ENCODE data around the gene KRTAP15-1.

DNA sequence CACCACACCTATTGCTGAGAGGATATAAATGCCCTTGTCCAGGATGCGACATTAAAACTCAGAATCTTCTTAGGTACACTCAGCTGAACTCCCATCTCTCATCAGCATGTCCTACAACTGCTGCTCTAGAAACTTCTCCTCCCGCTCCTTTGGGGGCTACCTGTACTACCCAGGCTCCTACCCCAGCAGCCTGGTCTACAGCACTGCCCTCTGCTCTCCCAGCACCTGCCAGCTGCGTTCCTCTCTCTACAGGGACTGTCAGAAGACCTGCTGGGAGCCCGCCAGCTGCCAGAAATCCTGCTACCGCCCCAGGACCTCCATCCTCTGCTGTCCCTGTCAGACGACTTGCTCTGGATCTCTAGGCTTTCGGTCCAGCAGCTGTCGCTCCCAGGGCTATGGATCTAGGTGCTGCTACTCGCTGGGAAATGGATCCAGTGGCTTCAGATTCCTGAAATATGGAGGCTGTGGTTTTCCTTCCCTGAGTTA is 9.9 kb upstream of the KRTAP15-1 start, which contains the start of gene KRTAP13-4:
- TF ChIP-seq JUN (IDR thresholded peaks at IDR 0.05) (no peak), POLR2A (IDR thresholded peaks at IDR 0.05; ENCODE audit: low read length) (no peak), POLR2AphosphoS2 (conservative IDR thresholded peaks at IDR 0.05; ENCODE audit: low read length) (no peak), MAFK (IDR thresholded peaks at IDR 0.05; ENCODE audit: partially characterized antibody) (no peak), JUNB (IDR thresholded peaks at IDR 0.05) (no peak), BHLHE40 (IDR thresholded peaks at IDR 0.05; ENCODE audit: low read depth, low read length) (no peak)
- TF ChIP-seq, protein P1, sequence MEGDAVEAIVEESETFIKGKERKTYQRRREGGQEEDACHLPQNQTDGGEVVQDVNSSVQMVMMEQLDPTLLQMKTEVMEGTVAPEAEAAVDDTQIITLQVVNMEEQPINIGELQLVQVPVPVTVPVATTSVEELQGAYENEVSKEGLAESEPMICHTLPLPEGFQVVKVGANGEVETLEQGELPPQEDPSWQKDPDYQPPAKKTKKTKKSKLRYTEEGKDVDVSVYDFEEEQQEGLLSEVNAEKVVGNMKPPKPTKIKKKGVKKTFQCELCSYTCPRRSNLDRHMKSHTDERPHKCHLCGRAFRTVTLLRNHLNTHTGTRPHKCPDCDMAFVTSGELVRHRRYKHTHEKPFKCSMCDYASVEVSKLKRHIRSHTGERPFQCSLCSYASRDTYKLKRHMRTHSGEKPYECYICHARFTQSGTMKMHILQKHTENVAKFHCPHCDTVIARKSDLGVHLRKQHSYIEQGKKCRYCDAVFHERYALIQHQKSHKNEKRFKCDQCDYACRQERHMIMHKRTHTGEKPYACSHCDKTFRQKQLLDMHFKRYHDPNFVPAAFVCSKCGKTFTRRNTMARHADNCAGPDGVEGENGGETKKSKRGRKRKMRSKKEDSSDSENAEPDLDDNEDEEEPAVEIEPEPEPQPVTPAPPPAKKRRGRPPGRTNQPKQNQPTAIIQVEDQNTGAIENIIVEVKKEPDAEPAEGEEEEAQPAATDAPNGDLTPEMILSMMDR (IDR thresholded peaks at IDR 0.05): no peak
- TF ChIP-seq, protein P2, sequence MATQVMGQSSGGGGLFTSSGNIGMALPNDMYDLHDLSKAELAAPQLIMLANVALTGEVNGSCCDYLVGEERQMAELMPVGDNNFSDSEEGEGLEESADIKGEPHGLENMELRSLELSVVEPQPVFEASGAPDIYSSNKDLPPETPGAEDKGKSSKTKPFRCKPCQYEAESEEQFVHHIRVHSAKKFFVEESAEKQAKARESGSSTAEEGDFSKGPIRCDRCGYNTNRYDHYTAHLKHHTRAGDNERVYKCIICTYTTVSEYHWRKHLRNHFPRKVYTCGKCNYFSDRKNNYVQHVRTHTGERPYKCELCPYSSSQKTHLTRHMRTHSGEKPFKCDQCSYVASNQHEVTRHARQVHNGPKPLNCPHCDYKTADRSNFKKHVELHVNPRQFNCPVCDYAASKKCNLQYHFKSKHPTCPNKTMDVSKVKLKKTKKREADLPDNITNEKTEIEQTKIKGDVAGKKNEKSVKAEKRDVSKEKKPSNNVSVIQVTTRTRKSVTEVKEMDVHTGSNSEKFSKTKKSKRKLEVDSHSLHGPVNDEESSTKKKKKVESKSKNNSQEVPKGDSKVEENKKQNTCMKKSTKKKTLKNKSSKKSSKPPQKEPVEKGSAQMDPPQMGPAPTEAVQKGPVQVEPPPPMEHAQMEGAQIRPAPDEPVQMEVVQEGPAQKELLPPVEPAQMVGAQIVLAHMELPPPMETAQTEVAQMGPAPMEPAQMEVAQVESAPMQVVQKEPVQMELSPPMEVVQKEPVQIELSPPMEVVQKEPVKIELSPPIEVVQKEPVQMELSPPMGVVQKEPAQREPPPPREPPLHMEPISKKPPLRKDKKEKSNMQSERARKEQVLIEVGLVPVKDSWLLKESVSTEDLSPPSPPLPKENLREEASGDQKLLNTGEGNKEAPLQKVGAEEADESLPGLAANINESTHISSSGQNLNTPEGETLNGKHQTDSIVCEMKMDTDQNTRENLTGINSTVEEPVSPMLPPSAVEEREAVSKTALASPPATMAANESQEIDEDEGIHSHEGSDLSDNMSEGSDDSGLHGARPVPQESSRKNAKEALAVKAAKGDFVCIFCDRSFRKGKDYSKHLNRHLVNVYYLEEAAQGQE (IDR thresholded peaks at IDR 0.05): no peak
- TF ChIP-seq, protein P3, sequence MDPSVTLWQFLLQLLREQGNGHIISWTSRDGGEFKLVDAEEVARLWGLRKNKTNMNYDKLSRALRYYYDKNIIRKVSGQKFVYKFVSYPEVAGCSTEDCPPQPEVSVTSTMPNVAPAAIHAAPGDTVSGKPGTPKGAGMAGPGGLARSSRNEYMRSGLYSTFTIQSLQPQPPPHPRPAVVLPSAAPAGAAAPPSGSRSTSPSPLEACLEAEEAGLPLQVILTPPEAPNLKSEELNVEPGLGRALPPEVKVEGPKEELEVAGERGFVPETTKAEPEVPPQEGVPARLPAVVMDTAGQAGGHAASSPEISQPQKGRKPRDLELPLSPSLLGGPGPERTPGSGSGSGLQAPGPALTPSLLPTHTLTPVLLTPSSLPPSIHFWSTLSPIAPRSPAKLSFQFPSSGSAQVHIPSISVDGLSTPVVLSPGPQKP (IDR thresholded peaks at IDR 0.05; ENCODE audit: low read depth, low read length): no peak

Data from A549 (cell line).